Lung (tissue), 12 donors: Measurements from ENCODE around the gene FAM171A2. TPM values are rescaled to one million over a fixed set of nuclear protein-coding genes. Genes with fewer than 3 reads are reported as not detected.
"Not testable (repeated sequence)": the region's sequence is repeated elsewhere in the genome, so short reads cannot be mapped to it uniquely, and the experiment has no call there.

ENCODE experiments used
- ATAC-seq: fragments of 200-7000 bp; cut with Tn5 transposase; one replicate; pipeline ENCODE4 v1.9.1; 2020; ENCODE audit warnings: moderate number of reproducible peaks; ENCODE audit not compliant: insufficient read depth, low FRiP score
- DNase-seq, 3 donors: peaks; one replicate each; pipeline ENCODE4 v3.0.0-alpha.2; 2013 to 2017
- H3K27ac ChIP-seq, 2 donors: one replicate each; pipeline ENCODE4 v1.5.1; 2013; ENCODE audit warnings: mild to moderate bottlenecking in 2 of 2, moderate library complexity in 2 of 2, control low read depth in 1 of 2, inconsistent platforms in 1 of 2, low read depth in 1 of 2, low read length in 1 of 2
- H3K27me3 ChIP-seq, 3 donors: one replicate each; pipeline ENCODE4 v1.5.1; 2013; ENCODE audit warnings: low read length in 2 of 3; ENCODE audit not compliant: control insufficient read depth in 3 of 3, insufficient read depth in 3 of 3
- H3K36me3 ChIP-seq, 4 donors: one replicate each; pipeline ENCODE4 v1.5.1; 2013; ENCODE audit warnings: low read length in 4 of 4, mild to moderate bottlenecking in 1 of 4, moderate library complexity in 1 of 4; ENCODE audit not compliant: control insufficient read depth in 4 of 4, insufficient read depth in 4 of 4
- H3K4me1 ChIP-seq, 5 donors: one replicate each; pipeline ENCODE4 v1.5.1; 2013; ENCODE audit warnings: low read length in 5 of 5, mild to moderate bottlenecking in 2 of 5, moderate library complexity in 1 of 5; ENCODE audit not compliant: control insufficient read depth in 5 of 5, insufficient read depth in 5 of 5
- H3K4me3 ChIP-seq: one replicate; pipeline ENCODE4 v1.5.1; 2013; ENCODE audit warnings: mild to moderate bottlenecking, control low read depth, moderate library complexity
- H3K9ac ChIP-seq, 2 donors: one replicate each; pipeline ENCODE4 v1.5.1; 2013; ENCODE audit warnings: low read length in 2 of 2, control low read depth in 1 of 2; ENCODE audit not compliant: insufficient read depth in 1 of 2
- H3K9me3 ChIP-seq, 4 donors: one replicate each; pipeline ENCODE4 v1.5.1; 2013; ENCODE audit warnings: low read length in 3 of 4, mild to moderate bottlenecking in 1 of 4, moderate library complexity in 1 of 4; ENCODE audit not compliant: control insufficient read depth in 4 of 4, insufficient read depth in 3 of 4
- CTCF ChIP-seq: IDR thresholded peaks from 2 replicates; pipeline ENCODE4 v1.5.1; 2012; ENCODE audit warnings: mild to moderate bottlenecking; ENCODE audit errors: control extremely low read depth, extremely low read depth
- WGBS, 2 donors: extraction: QIAGEN DNeasy Blood & Tissue Kit; methylation state at CpG; one replicate each; pipeline ENCODE4 v1.1.7; 2013; 5-methylcytosine and 5-hydroxymethylcytosine counted together
- polyA plus RNA-seq, 2 donors: library from polyadenylated mRNA; stranded (reverse); fragments of 200-250 nt; gene quantifications; one replicate each; pipeline ENCODE4 v1.2.1, GENCODE V29; 2013
- total RNA-seq, 2 donors: library from RNA; depleted of rRNA in 1 of 2; stranded (reverse); fragments of >200 nt in 1 of 2; gene quantifications; one replicate each; pipeline ENCODE4 v1.2.1, GENCODE V29; 2014 to 2021
- donor health status: control.
- donor health status: control.
- donor health status: Bipolar disorder and iron deficiency.
- donor health status: healthy.
- donor health status: DM: yes; HTN: yes; CAD: no.

The FAM171A2 gene
- total and polyA plus RNA-seq, 4 donors, result 0.47 to 8.0 (median 0.80) TPM

DNA sequence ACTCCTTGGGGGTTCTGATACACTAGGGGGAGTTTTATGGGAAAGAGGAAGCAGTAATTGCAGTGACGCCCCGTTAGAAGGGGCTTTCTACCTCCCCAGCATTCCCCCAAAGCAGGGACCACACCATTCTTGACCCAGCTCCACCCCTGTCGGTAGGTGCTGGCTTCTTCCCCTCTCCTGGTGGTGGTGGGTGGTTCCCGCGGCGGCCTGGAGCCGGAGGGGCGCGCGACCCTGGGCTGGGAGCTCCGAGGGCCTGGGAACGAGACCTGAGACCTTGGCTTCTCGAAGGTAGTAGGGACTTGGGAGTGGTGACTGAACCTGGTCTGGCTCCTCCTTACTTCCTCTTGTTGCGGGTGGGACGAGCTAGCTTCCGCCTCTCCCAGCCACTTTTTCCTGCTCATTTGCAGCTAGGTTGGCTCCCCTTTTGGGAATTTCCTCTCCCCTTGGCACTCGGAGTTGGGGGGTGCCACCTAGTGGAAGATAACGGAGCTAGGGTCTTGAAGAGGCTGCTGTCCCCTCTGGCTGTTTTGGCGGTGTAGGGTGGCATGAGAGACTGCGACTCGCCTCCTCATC lies 18.1 kb downstream of the FAM171A2 start:
- Histone ChIP-seq H3K4me1 (peaks cover 0 to 11% (median 4%) of the 10 kb centered on the region in 5 donors), H3K27me3 (no peaks in the 10 kb centered on the region), H3K36me3 (peaks cover 0 to 16% (median 2%) of the 10 kb centered on the region in 4 donors), H3K9me3 (no peaks in the 10 kb centered on the region), H3K27ac (peak overlapping the region; percentile 66 to 96), H3K9ac (peak overlapping the region in 1 of 2 donors; percentile 73), H3K4me3 (peak overlapping the region; percentile 71)
- TF ChIP-seq CTCF, result peak; percentile 37
- ATAC-seq (peak; percentile 2), DNase-seq (peak; percentile 72 to 83 (median 80))
- WGBS, 2 donors, result 1% methylated on average over 16 to 21 of the region's 21 CpGs

DNA sequence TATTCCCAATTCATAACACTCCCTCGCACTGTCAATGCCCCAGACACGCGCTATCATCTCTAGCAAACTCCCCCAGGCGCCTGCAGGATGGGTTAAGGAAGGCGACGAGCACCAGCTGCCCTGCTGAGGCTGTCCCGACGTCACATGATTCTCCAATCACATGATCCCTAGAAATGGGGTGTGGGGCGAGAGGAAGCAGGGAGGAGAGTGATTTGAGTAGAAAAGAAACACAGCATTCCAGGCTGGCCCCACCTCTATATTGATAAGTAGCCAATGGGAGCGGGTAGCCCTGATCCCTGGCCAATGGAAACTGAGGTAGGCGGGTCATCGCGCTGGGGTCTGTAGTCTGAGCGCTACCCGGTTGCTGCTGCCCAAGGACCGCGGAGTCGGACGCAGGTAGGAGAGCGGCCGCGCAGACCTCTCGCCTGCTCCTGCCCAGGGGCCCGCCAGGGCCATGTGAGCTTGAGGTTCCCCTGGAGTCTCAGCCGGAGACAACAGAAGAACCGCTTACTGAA lies 18.7 kb downstream of the FAM171A2 start, which contains the start of gene GRN:
Gene GRN (plus strand): TSS at position 364 of the 515 bp plus-strand sequence. CDS start 3,863 bp downstream, outside the sequence.
- Histone ChIP-seq H3K9me3 (no peaks in the 10 kb centered on the region), H3K9ac (peak within 1 kb of the TSS in 1 of 2 donors; percentile 73), H3K36me3 (peaks cover 0 to 10% (median under 1%) of the 10 kb centered on the region in 4 donors), H3K4me1 (peaks cover 0 to 11% (median 4%) of the 10 kb centered on the region in 5 donors), H3K27me3 (no peaks in the 10 kb centered on the region), H3K4me3 (peak within 1 kb of the TSS; percentile 71), H3K27ac (peak within 1 kb of the TSS; percentile 66 to 96)
- WGBS, 2 donors, result 0% methylated on average over 26 of the region's 26 CpGs
- no peak for TF ChIP-seq CTCF
- peak; percentile 98 for ATAC-seq
- peak; percentile 98 to 100 (median 100) for DNase-seq

DNA sequence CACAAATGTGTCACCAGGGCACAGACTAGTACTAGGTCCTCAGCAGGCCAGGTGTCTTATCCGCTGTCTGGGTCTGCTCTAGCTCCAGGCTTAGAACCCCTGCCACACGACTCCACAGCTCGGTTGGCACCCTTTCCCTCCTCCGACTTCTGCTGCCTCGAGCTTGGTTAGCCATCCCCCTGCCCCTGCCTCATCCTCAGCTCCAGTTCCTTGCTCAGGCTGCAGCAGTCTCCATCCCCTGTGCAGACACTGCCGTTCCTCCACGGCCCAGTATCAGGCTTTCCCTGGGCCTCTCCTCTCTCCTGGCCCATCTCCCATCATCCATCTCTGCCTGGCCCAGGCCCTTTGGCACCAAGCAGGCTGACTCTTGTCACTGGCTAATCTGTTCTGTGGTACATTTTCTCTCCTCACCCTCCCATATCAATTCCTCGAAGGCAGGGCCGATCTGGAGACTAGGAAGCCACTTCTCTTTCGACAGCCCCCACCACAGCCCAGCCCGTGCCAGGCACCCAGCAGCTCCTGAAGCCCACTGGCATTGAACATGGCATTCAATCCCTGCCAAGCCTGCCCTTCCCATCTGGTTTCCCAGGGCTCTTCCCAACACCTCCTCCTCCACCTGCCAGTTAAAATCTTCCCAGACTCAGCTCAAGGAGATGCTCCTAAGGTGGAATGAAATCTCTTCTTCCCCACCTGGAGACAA lies 20.0 kb downstream of the FAM171A2 start:
- no peak overlapping the region for H3K27ac ChIP-seq
- no peak for ATAC-seq
- 76 to 82% methylated on average over 11 of the region's 11 CpGs for WGBS, 2 donors
- H3K9me3 ChIP-seq, result no peaks in the 10 kb centered on the region
- TF ChIP-seq CTCF, result no peak
- peaks cover 0 to 9% (median 4%) of the 10 kb centered on the region in 5 donors for H3K4me1 ChIP-seq
- DNase-seq, result no peak
- no peaks in the 10 kb centered on the region for H3K36me3 ChIP-seq
- H3K9ac ChIP-seq, result no peak overlapping the region
- H3K27me3 ChIP-seq, result no peaks in the 10 kb centered on the region
- no peak overlapping the region for H3K4me3 ChIP-seq

DNA sequence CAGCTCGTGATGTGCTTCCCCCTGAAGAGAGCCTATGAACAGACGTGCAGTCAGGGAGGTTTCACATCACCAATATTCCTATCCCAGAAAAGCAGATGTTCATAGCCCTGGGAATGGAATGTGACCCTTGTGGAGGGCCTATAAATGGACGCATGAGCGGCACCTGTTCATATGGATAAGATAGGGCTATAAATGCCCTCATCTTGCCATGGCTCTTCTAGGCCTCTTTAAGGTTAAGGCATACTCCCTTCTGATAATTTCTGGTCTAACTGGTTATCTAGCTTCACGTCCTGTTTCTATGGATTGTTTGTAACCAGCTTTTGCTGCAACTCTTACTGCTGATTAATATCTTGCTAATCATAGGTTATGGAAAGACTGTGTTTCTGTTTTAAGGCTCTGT lies 23.1 kb downstream of the FAM171A2 start:
- H3K4me3 ChIP-seq, H3K27me3 ChIP-seq, DNase-seq, H3K27ac ChIP-seq, H3K9ac ChIP-seq, H3K36me3 ChIP-seq, H3K9me3 ChIP-seq, ATAC-seq: not testable (repeated sequence)
- H3K4me1 ChIP-seq, result peaks cover 0 to 10% (median 0%) of the 10 kb centered on the region in 5 donors
- 65 to 81% methylated on average over 5 of the region's 5 CpGs for WGBS, 2 donors
